Measurements from ENCODE around the gene IL3. TPM values are rescaled to one million over a fixed set of nuclear protein-coding genes. Genes with fewer than 3 reads are reported as not detected.
A peak's percentile ranks its signal among the peaks of the same experiment; 100 is the strongest.

Gene IL3
- total and polyA plus RNA-seq, 2 experiments from 2014 or later: 0.37 TPM; not detected in 1

- Histone ChIP-seq H3K79me2 (no peaks in the 10 kb centered on the region), H3K27ac (no peak overlapping the region), H3K27me3 (peaks cover 60% of the 10 kb centered on the region), H3K9me3 (ENCODE audit: low read depth) (no peaks in the 10 kb centered on the region), H4K20me1 (ENCODE audit: insufficient read depth, poor library complexity, severe bottlenecking) (no peaks in the 10 kb centered on the region), H3K36me3 (replicated peaks; ENCODE audit: insufficient read depth, low read depth) (no peaks in the 10 kb centered on the region), H3K4me3 (no peak overlapping the region), H3K4me2 (peak overlapping the region; percentile 97), H3K4me1 (ENCODE audit: insufficient read depth) (no peaks in the 10 kb centered on the region), H3K9me2 (replicated peaks; ENCODE audit: insufficient read depth) (no peaks in the 10 kb centered on the region), H2AFZ (no peak overlapping the region)
- peak; percentile 88 for DNase-seq (ENCODE audit: low spot score)
- 30% methylated on average over 7 of the region's 7 CpGs for WGBS (ENCODE audit: low lambda C conversion rate, missing lambda C conversion rate)
- TF ChIP-seq EZH2phosphoT487 (IDR thresholded peaks at IDR 0.05; ENCODE audit: low read depth, severe bottlenecking, unreplicated experiment): no peak
- no peak for TF ChIP-seq EZH2 (IDR thresholded peaks at IDR 0.05; ENCODE audit: borderline replicate concordance)
- TF ChIP-seq CTCF (IDR thresholded peaks at IDR 0.05; ENCODE audit: poor library complexity): no peak
These were observed 48.0 kb upstream of the IL3 start for GRCh38 chr5:132012371-132013005.

- Histone ChIP-seq H3K27me3 (peaks cover 65% of the 10 kb centered on the region), H3K36me3 (replicated peaks; ENCODE audit: insufficient read depth, low read depth) (no peaks in the 10 kb centered on the region), H3K9me2 (replicated peaks; ENCODE audit: insufficient read depth) (no peaks in the 10 kb centered on the region), H2AFZ (no peak overlapping the region), H3K4me1 (ENCODE audit: insufficient read depth) (no peaks in the 10 kb centered on the region), H3K27ac (no peak overlapping the region), H4K20me1 (ENCODE audit: insufficient read depth, poor library complexity, severe bottlenecking) (no peaks in the 10 kb centered on the region), H3K4me2 (no peak overlapping the region), H3K79me2 (no peaks in the 10 kb centered on the region), H3K9me3 (ENCODE audit: low read depth) (no peaks in the 10 kb centered on the region), H3K4me3 (no peak overlapping the region)
- no peak for DNase-seq (ENCODE audit: low spot score)
- TF ChIP-seq EZH2 (IDR thresholded peaks at IDR 0.05; ENCODE audit: borderline replicate concordance): no peak
- no peak for TF ChIP-seq CTCF (IDR thresholded peaks at IDR 0.05; ENCODE audit: poor library complexity)
- TF ChIP-seq EZH2phosphoT487 (IDR thresholded peaks at IDR 0.05; ENCODE audit: low read depth, severe bottlenecking, unreplicated experiment): no peak
- 91% methylated on average over 5 of the region's 5 CpGs for WGBS (ENCODE audit: low lambda C conversion rate, missing lambda C conversion rate)
These were observed 47.3 kb upstream of the IL3 start for GRCh38 chr5:132013006-132013689.

GRCh38 chr5:132013711-132014110 is 46.7 kb upstream of the IL3 start:
- DNase-seq (ENCODE audit: low spot score): no peak
- TF ChIP-seq CTCF (IDR thresholded peaks at IDR 0.05; ENCODE audit: poor library complexity): no peak
- no peak for TF ChIP-seq EZH2phosphoT487 (IDR thresholded peaks at IDR 0.05; ENCODE audit: low read depth, severe bottlenecking, unreplicated experiment)
- TF ChIP-seq EZH2 (IDR thresholded peaks at IDR 0.05; ENCODE audit: borderline replicate concordance): no peak
- Histone ChIP-seq H3K4me3 (no peak overlapping the region), H2AFZ (no peak overlapping the region), H3K36me3 (replicated peaks; ENCODE audit: insufficient read depth, low read depth) (no peaks in the 10 kb centered on the region), H4K20me1 (ENCODE audit: insufficient read depth, poor library complexity, severe bottlenecking) (no peaks in the 10 kb centered on the region), H3K9me2 (replicated peaks; ENCODE audit: insufficient read depth) (no peaks in the 10 kb centered on the region), H3K9me3 (ENCODE audit: low read depth) (no peaks in the 10 kb centered on the region), H3K27me3 (peaks cover 70% of the 10 kb centered on the region), H3K27ac (no peak overlapping the region), H3K4me2 (no peak overlapping the region), H3K79me2 (no peaks in the 10 kb centered on the region), H3K4me1 (ENCODE audit: insufficient read depth) (no peaks in the 10 kb centered on the region)
- 83% methylated on average over 2 of the region's 2 CpGs for WGBS (ENCODE audit: low lambda C conversion rate, missing lambda C conversion rate)

All from hepatocyte (in vitro differentiated cells).